ENCODE measurements around the gene SIN3A.

DNA sequence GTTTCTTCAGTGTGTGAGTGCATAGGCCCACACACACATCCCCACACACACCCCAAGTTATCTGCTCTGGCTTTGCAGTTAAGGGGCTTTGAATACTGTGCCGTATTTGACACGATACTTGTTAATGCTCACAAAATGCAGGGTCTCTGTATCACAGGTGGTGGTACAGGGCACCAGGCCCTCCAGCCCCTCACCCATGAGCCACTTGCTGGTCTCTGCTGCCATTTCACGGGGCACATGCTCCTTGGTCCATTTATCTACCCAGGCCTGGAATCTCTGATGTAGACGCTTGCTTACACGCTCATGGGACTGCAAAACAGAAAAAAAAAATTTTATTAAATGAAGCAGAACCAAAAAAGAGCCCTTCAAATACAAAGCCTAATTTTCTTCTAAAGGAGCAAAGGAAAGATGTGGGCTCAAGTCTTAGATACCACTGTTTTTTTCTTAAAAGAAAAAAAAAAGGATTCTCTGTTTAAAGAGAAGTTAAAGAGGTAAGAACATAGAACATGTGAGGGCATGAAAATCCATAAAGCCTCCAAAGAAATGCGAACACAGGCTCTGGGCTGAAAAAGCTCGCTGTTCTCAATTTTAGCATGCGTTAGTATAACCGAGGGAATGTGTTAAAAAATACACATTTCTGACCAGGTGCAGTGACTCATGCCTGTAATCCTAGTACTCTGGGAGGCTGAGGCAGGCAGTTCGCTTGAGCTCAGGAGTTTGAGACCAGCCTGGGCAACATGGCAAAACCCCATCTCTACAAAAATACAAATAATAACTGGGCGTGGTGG, 79.4 kb downstream of the SIN3A start:
- TF ChIP-seq GATA2 (IDR thresholded peaks at IDR 0.05; ENCODE audit: low read depth, low read length), result no peak
- no peak for TF ChIP-seq GATA3 (IDR thresholded peaks at IDR 0.05; ENCODE audit: low read depth, low read length)
